Esophagus squamous epithelium (tissue), 5 donors: Measurements from ENCODE around the gene STEAP3. TPM values are rescaled to one million over a fixed set of nuclear protein-coding genes. Genes with fewer than 3 reads are reported as not detected.

Source experiments
- DNase-seq: peaks from one replicate; lab custom pipeline; 2025; lab: John Stamatoyannopoulos, UW
- H3K27ac ChIP-seq, 4 donors: fragments of 200-600 bp; sonication (generic); one replicate each; pipeline ENCODE4 v1.5.1; 2016 to 2019; ENCODE audit warnings: mild to moderate bottlenecking in 1 of 4
- H3K27me3 ChIP-seq, 4 donors: fragments of 200-600 bp; sonication (generic); 1 replicate in 3 of 4; 2 replicates in 1 of 4; pipeline versions ENCODE4 v1.5.1 to v1.6.0; 2017 to 2021; ENCODE audit warnings: antibody characterized with exemption in 1 of 4
- H3K36me3 ChIP-seq, 3 donors: fragments of 200-600 bp; sonication (generic); one replicate each; pipeline ENCODE4 v1.5.1; 2016 to 2019
- H3K4me1 ChIP-seq, 3 donors: fragments of 200-600 bp; sonication (generic); one replicate each; pipeline ENCODE4 v1.5.1; 2017 to 2019
- H3K4me3 ChIP-seq, 4 donors: fragments of 200-600 bp; sonication (generic); 1 replicate in 3 of 4; 2 replicates in 1 of 4; pipeline ENCODE4 v1.5.1; 2016 to 2019; ENCODE audit warnings: mild to moderate bottlenecking in 2 of 4, moderate library complexity in 1 of 4
- H3K9me3 ChIP-seq, 3 donors: fragments of 200-600 bp; sonication (generic); one replicate each; pipeline ENCODE4 v1.5.1; 2016 to 2019
- POLR2A ChIP-seq, 4 donors: fragments of 450-650 bp; IDR thresholded peaks; one replicate each; pipeline ENCODE4 v1.6.1; 2017; ENCODE audit warnings: antibody characterized with exemption in 4 of 4, mild to moderate bottlenecking in 4 of 4, moderate library complexity in 3 of 4
- WGBS, 2 donors: methylation state at CpG; one replicate each; pipeline ENCODE4 v1.1.5; 2018; 5-methylcytosine and 5-hydroxymethylcytosine counted together
- intact Hi-C: fragments of 100-400 bp; cut with DNase I; formaldehyde crosslinking; loops from one replicate; pipeline ENCODE4 v1.15.0; 2022
- total RNA-seq, 4 donors: library from RNA; depleted of rRNA; stranded (reverse); fragments of >200 nt; gene quantifications; one replicate each; pipeline ENCODE4 v1.1.0, GENCODE V29; 2016
- TF ChIP-seq, protein P1 (sequence below), 6 experiments: fragments of 450-650 bp in 4 of 6; fragments of 200-600 bp in 2 of 6; sonication (generic) in 2 of 6; IDR thresholded peaks; one replicate each; pipeline ENCODE4 v1.5.1; 2016 to 2019; ENCODE audit warnings: antibody characterized with exemption in 6 of 6, mild to moderate bottlenecking in 4 of 6, moderate library complexity in 4 of 6
- donor health status: DM: yes; HTN: yes; CAD: no.

STEAP3 gene
- total RNA-seq, 4 donors from 2014 or later, result 18.1 to 28.8 (median 25.7) TPM

DNA sequence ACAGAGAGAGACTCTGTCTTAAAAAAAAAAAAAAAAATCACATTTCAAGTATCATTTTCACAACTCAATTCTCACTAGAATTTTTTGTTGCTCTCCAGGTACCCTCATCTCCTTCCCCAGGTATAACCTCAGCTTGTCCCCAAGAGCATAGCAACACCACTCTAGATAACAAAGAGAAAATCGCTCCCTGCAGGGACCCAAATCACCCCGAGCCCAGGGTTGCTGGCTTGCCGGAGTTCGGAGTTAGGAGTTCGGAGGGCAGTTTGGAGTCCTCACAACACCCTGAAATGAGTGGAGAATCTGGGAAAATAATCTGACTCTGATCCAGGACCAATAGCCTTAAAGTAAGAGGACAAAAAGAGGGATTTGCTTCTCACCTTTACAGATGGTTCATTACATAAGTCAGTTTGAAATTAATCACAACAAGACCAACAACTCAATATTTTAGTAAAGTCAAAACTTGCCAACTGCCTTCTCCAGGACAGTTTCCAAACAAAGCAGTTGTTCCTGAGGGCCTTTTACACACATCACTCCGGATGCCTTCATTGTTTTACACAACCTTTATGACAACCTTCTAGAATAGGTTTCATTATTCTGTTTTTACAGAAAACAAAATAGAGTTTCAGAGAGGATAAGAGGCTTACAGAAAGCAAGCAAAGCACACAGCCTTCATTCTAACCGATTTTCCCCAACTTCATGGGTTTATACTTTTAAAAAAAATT lies 83.9 kb downstream of the STEAP3 start:
- no peak overlapping the region for H3K27ac ChIP-seq

DNA sequence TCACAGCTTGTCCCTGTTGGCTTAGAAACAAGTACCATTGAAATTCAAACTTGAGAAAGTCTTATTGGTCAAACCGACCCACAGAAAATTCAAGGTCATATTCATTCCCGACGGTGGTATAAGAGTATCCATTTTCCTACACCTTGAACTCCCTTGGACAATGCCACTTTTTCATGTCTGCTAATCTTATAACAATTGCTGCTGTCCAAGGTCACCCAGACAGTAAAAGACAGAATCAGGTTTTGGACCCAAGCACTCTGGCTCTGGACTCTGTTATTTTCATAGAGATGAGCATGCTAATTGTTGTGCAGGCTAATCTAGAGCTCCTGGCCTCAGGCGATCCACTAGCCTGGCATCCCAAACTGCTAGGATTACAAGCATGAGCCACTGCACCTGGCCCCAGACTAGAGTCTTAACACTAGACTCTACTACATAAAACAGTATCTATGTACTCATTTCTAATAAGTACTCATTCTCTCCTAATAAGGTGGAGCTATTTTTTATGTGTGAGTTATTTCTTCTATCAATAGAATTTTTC lies 85.2 kb downstream of the STEAP3 start:
- Histone ChIP-seq H3K9me3 (no peaks in the 10 kb centered on the region), H3K27me3 (no peaks in the 10 kb centered on the region), H3K4me1 (peaks cover 0 to 5% (median 0%) of the 10 kb centered on the region in 3 donors), H3K36me3 (peaks cover 0 to 8% (median 0%) of the 10 kb centered on the region in 3 donors), H3K4me3 (no peak overlapping the region), H3K27ac (no peak overlapping the region)
- no peak for DNase-seq
- TF ChIP-seq, protein P1, sequence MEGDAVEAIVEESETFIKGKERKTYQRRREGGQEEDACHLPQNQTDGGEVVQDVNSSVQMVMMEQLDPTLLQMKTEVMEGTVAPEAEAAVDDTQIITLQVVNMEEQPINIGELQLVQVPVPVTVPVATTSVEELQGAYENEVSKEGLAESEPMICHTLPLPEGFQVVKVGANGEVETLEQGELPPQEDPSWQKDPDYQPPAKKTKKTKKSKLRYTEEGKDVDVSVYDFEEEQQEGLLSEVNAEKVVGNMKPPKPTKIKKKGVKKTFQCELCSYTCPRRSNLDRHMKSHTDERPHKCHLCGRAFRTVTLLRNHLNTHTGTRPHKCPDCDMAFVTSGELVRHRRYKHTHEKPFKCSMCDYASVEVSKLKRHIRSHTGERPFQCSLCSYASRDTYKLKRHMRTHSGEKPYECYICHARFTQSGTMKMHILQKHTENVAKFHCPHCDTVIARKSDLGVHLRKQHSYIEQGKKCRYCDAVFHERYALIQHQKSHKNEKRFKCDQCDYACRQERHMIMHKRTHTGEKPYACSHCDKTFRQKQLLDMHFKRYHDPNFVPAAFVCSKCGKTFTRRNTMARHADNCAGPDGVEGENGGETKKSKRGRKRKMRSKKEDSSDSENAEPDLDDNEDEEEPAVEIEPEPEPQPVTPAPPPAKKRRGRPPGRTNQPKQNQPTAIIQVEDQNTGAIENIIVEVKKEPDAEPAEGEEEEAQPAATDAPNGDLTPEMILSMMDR (IDR thresholded peaks at IDR 0.05), result no peak
- no peak for TF ChIP-seq POLR2A (IDR thresholded peaks at IDR 0.05)
- intact Hi-C loops, result no loop called here
- WGBS, 2 donors, result 77 to 88% methylated on average over 4 of the region's 4 CpGs

More for the DNA sequence above, 83.9 kb downstream of the STEAP3 start:
- 80 to 81% methylated on average over 7 of the region's 7 CpGs for WGBS, 2 donors
- Histone ChIP-seq H3K36me3 (peaks cover 0 to 8% (median 0%) of the 10 kb centered on the region in 3 donors), H3K4me1 (peaks cover 0 to 5% (median 0%) of the 10 kb centered on the region in 3 donors), H3K27me3 (no peaks in the 10 kb centered on the region), H3K4me3 (no peak overlapping the region), H3K9me3 (no peaks in the 10 kb centered on the region)
- TF ChIP-seq, protein P1 (IDR thresholded peaks at IDR 0.05), result no peak
- TF ChIP-seq POLR2A (IDR thresholded peaks at IDR 0.05), result no peak
- intact Hi-C loops, result no loop called here
- no peak for DNase-seq

DNA sequence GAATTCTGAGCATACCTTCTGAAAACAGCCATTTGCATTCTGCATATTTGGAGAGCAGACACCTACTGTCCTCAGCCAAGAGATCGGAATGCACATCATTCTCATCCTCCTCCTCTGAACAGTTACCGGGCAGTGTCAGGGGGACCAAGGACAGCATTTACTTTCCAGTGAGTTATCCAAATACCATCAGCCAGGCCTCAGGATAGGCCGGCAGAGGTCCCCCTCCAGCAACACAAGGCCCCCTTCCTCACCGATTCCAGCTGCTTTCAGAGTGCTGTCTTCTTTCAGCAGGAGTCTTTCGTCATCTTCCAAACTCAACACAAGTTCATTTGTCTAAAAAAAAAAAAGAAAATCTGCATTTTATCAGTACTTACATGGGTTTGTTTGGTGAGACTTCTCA lies 87.7 kb downstream of the STEAP3 start:
- 80 to 91% methylated on average over 5 of the region's 5 CpGs for WGBS, 2 donors
- Histone ChIP-seq H3K4me1 (peaks cover 0 to 18% (median 0%) of the 10 kb centered on the region in 3 donors), H3K27ac (no peak overlapping the region), H3K4me3 (no peak overlapping the region), H3K36me3 (peaks cover 0 to 8% (median 0%) of the 10 kb centered on the region in 3 donors), H3K27me3 (no peaks in the 10 kb centered on the region), H3K9me3 (no peaks in the 10 kb centered on the region)
- intact Hi-C loops, result no loop called here
- TF ChIP-seq, protein P1 (IDR thresholded peaks at IDR 0.05), result no peak
- no peak for TF ChIP-seq POLR2A (IDR thresholded peaks at IDR 0.05)
- no peak for DNase-seq

DNA sequence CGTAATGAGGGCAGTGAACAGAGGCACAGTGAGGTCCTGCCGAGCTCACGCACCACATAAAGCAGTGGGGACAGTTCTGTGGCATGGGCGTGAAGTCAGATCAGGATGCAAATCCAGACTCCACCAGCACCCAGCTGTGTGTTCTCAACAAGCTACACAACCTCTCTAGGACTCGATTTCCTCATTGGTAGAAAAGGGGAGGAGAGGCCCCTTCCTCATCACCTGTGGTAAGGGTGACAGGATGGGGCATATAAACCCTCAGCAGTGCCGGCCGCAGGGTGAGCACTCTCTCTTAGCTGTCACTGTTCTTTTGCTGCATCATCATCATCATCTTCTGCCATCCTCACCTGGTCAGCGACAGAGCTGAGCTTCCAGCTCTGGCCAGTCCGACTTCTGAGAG lies 88.2 kb downstream of the STEAP3 start:
- DNase-seq, result no peak
- no peaks in the 10 kb centered on the region for H3K27me3 ChIP-seq
- no peak overlapping the region for H3K4me3 ChIP-seq
- peaks cover 0 to 21% (median 0%) of the 10 kb centered on the region in 3 donors for H3K4me1 ChIP-seq
- no peaks in the 10 kb centered on the region for H3K9me3 ChIP-seq
- no peak for TF ChIP-seq POLR2A (IDR thresholded peaks at IDR 0.05)
- TF ChIP-seq, protein P1 (IDR thresholded peaks at IDR 0.05), result no peak
- intact Hi-C loops, result no loop called here
- H3K36me3 ChIP-seq, result peaks cover 0 to 8% (median 0%) of the 10 kb centered on the region in 3 donors
- no peak overlapping the region for H3K27ac ChIP-seq
- 78 to 87% methylated on average over 9 of the region's 9 CpGs for WGBS, 2 donors

Other genes starting within 250 kb of the STEAP3 start
- gene C1QL2, start 65.1 kb upstream of the STEAP3 start, total RNA-seq, result not detected
- 1 to 10 TPM; 5.7 to 9.7 (median 8.4) TPM for gene C2orf76, start 143.0 kb downstream of the STEAP3 start, total RNA-seq
- 100 to 1,000 TPM; 389 to 692 (median 411) TPM for gene DBI, start 143.1 kb downstream of the STEAP3 start, total RNA-seq
- 10 to 100 TPM in 1 of 4 donors, 1 to 10 TPM in 3; 2.6 to 11.4 (median 3.8) TPM for gene TMEM37, start 208.0 kb downstream of the STEAP3 start, total RNA-seq